PC-9 (cell line): ENCODE results near the gene MCMBP. TPM values are rescaled to one million over a fixed set of nuclear protein-coding genes. Genes with fewer than 3 reads are reported as not detected.

ENCODE experiments used
- BruUV-seq: library from RNA; stranded (reverse); fragments of 400-500 nt; replicated peaks from 2 replicates; lab custom pipeline; 2021; lab: Mats Ljungman, UMichigan
- CTCF ChIA-PET: fragments of 300-600 bp; sonication (Branson Sonifier 250); formaldehyde crosslinking; loops from one replicate; lab custom pipeline; 2022; ENCODE audit warnings: antibody characterized with exemption; lab: Charles Lee
- POLR2A ChIA-PET: fragments of 300-600 bp; sonication (Branson Sonifier 250); formaldehyde crosslinking; loops from one replicate; lab custom pipeline; 2022; ENCODE audit warnings: antibody characterized with exemption; ENCODE audit not compliant: unreplicated experiment; lab: Charles Lee
- DNase-seq, 2 experiments: peaks; one replicate each; pipeline versions ENCODE4 v3.0.0 to v3.0.0-alpha.2; 2015 to 2022; ENCODE audit warnings: mixed read lengths in 1 of 2
- H2AFZ ChIP-seq: fragments of 200-600 bp; sonication (generic); 2 replicates; pipeline ENCODE4 v1.8.1; 2017; ENCODE audit warnings: antibody characterized with exemption
- H3F3A ChIP-seq: fragments of 200-600 bp; sonication (generic); 2 replicates; pipeline ENCODE4 v1.8.1; 2017; ENCODE audit warnings: antibody characterized with exemption, mild to moderate bottlenecking, low read depth; ENCODE audit not compliant: insufficient read depth
- H3K27ac ChIP-seq: fragments of 200-600 bp; sonication (generic); 2 replicates; pipeline ENCODE4 v1.6.1; 2016; ENCODE audit warnings: mixed run types
- H3K27me3 ChIP-seq: fragments of 200-600 bp; sonication (generic); 2 replicates; pipeline ENCODE4 v1.6.1; 2016; ENCODE audit warnings: low read depth, mixed run types; ENCODE audit not compliant: insufficient read depth
- H3K36me3 ChIP-seq: fragments of 200-600 bp; sonication (generic); 2 replicates; pipeline ENCODE4 v1.6.1; 2016; ENCODE audit warnings: low read depth, mixed run types
- H3K4me1 ChIP-seq: fragments of 200-600 bp; sonication (generic); replicated peaks from 2 replicates; pipeline ENCODE4 v1.6.1; 2016; ENCODE audit warnings: mixed run types; ENCODE audit not compliant: insufficient read depth
- H3K4me2 ChIP-seq: fragments of 200-600 bp; sonication (generic); 2 replicates; pipeline ENCODE4 v1.6.1; 2017; ENCODE audit warnings: mixed run types
- H3K4me3 ChIP-seq: fragments of 200-600 bp; sonication (generic); 2 replicates; pipeline ENCODE4 v1.6.1; 2016; ENCODE audit warnings: mixed run types
- H3K79me2 ChIP-seq: fragments of 200-600 bp; sonication (generic); 2 replicates; pipeline ENCODE4 v1.6.1; 2017; ENCODE audit warnings: low read depth, mixed run types
- H3K9me2 ChIP-seq: fragments of 200-600 bp; sonication (generic); 2 replicates; pipeline ENCODE4 v1.8.1; 2017; ENCODE audit warnings: mild to moderate bottlenecking; ENCODE audit not compliant: insufficient read depth
- H3K9me3 ChIP-seq: fragments of 200-600 bp; sonication (generic); 2 replicates; pipeline ENCODE4 v1.8.1; 2016; ENCODE audit warnings: low read depth; ENCODE audit not compliant: insufficient read depth
- H4K20me1 ChIP-seq: fragments of 200-600 bp; sonication (generic); 2 replicates; pipeline ENCODE4 v1.8.1; 2017; ENCODE audit not compliant: insufficient read depth
- EZH2 ChIP-seq: fragments of 200-600 bp; sonication (generic); IDR thresholded peaks from 2 replicates; pipeline ENCODE4 v1.8.0; 2017; ENCODE audit warnings: antibody characterized with exemption, low read depth
- intact Hi-C: fragments of 100-400 bp; cut with micrococcal nuclease; formaldehyde crosslinking; loops from one replicate; pipeline ENCODE4 v1.10.0; 2022; ENCODE audit not compliant: unreplicated experiment
- total RNA-seq: library from RNA; stranded (reverse); gene quantifications from 2 replicates; pipeline ENCODE4 v1.2.3, GENCODE V29; 2021
- TF ChIP-seq, protein P1 (sequence below): fragments of 200-600 bp; sonication (generic); conservative IDR thresholded peaks from 2 replicates; pipeline ENCODE4 v1.6.1; 2017; ENCODE audit warnings: mixed run types, antibody characterized with exemption, mild to moderate bottlenecking, moderate library complexity

The MCMBP gene
- total RNA-seq, 1 experiment from 2014 or later = 36.7 TPM

GRCh38 chr10:119903946-119904666, 31.5 kb upstream of the MCMBP start:
- no peak overlapping the region for H3K4me3 ChIP-seq
- H3F3A ChIP-seq = no peaks in the 10 kb centered on the region
- intact Hi-C loops = no loop called here
- BruUV-seq = no TSS peak
- H3K4me1 ChIP-seq = no peaks in the 10 kb centered on the region
- no peak overlapping the region for H3K27ac ChIP-seq
- TF ChIP-seq, protein P1, sequence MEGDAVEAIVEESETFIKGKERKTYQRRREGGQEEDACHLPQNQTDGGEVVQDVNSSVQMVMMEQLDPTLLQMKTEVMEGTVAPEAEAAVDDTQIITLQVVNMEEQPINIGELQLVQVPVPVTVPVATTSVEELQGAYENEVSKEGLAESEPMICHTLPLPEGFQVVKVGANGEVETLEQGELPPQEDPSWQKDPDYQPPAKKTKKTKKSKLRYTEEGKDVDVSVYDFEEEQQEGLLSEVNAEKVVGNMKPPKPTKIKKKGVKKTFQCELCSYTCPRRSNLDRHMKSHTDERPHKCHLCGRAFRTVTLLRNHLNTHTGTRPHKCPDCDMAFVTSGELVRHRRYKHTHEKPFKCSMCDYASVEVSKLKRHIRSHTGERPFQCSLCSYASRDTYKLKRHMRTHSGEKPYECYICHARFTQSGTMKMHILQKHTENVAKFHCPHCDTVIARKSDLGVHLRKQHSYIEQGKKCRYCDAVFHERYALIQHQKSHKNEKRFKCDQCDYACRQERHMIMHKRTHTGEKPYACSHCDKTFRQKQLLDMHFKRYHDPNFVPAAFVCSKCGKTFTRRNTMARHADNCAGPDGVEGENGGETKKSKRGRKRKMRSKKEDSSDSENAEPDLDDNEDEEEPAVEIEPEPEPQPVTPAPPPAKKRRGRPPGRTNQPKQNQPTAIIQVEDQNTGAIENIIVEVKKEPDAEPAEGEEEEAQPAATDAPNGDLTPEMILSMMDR = no peak
- no peak for TF ChIP-seq EZH2
- peaks cover 15% of the 10 kb centered on the region; the same call in 1 of the 2 replicates for H4K20me1 ChIP-seq
- H3K79me2 ChIP-seq = peaks cover 8% of the 10 kb centered on the region; the same call in 1 of the 2 replicates
- no peaks in the 10 kb centered on the region for H3K9me3 ChIP-seq
- no peak overlapping the region for H2AFZ ChIP-seq
- ChIA-PET POLR2A (no interaction called here), CTCF (no interaction called here)
- H3K9me2 ChIP-seq = no peaks in the 10 kb centered on the region
- DNase-seq = no peak
- H3K36me3 ChIP-seq = 0 out of 2 replicates have a peak, but pooled peaks cover 2% of the 10 kb centered on the region
- no peaks in the 10 kb centered on the region for H3K27me3 ChIP-seq
- H3K4me2 ChIP-seq = no peak overlapping the region

GRCh38 chr10:119898577-119898976, 25.9 kb upstream of the MCMBP start:
- TF ChIP-seq, protein P1 = no peak
- no peak for TF ChIP-seq EZH2
- H3K4me1 ChIP-seq = peaks cover 5% of the 10 kb centered on the region; the same call in 1 of the 2 replicates
- no peaks in the 10 kb centered on the region for H3K9me2 ChIP-seq
- peaks cover 26% of the 10 kb centered on the region for H4K20me1 ChIP-seq
- no peak overlapping the region for H2AFZ ChIP-seq
- DNase-seq = no peak
- H3K36me3 ChIP-seq = 0 out of 2 replicates have a peak, but pooled peaks cover 8% of the 10 kb centered on the region
- CTCF ChIA-PET = no interaction called here
- H3K9me3 ChIP-seq = no peaks in the 10 kb centered on the region
- H3F3A ChIP-seq = no peaks in the 10 kb centered on the region
- H3K27ac ChIP-seq = no peak overlapping the region
- H3K4me3 ChIP-seq = no peak overlapping the region
- H3K79me2 ChIP-seq = peaks cover 52% of the 10 kb centered on the region
- no TSS peak for BruUV-seq
- no peaks in the 10 kb centered on the region for H3K27me3 ChIP-seq
- no peak overlapping the region for H3K4me2 ChIP-seq
- intact Hi-C loops = no loop called here
- POLR2A ChIA-PET = no interaction called here

DNA sequence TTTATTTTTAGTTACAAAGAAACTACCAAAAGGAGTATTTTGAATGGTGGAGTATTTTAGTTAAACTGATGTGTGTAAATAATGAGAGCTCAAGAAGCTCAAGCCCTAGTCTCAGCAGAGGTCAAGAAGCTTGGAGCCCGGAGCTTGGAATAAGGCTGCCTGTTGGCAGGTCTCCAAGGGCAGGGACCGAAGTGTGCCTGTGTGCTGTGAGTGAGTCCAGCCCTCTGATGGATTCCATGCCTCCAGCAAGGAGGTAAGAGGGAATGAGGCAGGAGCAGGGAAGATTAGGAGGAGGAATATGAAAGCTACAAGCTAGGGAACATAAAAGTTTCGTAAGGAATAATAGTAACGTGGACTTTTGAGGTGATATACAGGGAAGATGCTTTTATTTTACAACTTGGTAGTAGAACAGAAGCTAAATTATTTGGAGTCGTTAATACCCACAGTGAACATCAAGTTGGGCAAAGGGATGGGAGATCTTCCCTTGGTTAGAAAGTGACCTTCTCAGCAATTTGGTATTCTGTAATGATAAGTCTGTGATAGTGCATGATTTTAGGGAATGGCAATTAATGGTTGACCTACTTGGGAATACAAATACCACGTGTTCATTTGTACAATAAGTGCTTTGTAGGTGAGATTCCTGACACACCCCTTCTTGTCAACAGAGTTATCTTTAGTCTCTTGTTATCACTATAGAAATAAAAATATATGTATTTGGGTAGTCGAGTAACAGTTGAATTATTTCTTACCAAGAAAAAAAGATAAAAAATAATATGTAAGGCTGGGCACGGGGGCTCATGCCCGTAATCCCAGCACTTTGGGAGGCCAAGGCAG, 24.5 kb upstream of the MCMBP start:
- Histone ChIP-seq H3K36me3 (0 out of 2 replicates have a peak, but pooled peaks cover 8% of the 10 kb centered on the region), H4K20me1 (peaks cover 18% of the 10 kb centered on the region)

More for the DNA sequence above, 24.5 kb upstream of the MCMBP start:
- no peaks in the 10 kb centered on the region for H3K9me3 ChIP-seq
- no TSS peak for BruUV-seq
- H3K4me3 ChIP-seq = no peak overlapping the region
- intact Hi-C loops = no loop called here
- H3K4me1 ChIP-seq = peaks cover 7% of the 10 kb centered on the region; the same call in 1 of the 2 replicates
- no peaks in the 10 kb centered on the region for H3F3A ChIP-seq
- no peak overlapping the region for H3K4me2 ChIP-seq
- DNase-seq = no peak
- POLR2A ChIA-PET = interaction anchor here (0.7 kb wide), 1 partner anchor 1375 kb away, joined by 4 read pairs; no protein-coding TSS in a partner anchor
- CTCF ChIA-PET = no interaction called here
- H3K9me2 ChIP-seq = no peaks in the 10 kb centered on the region
- H2AFZ ChIP-seq = no peak overlapping the region
- peaks cover 62% of the 10 kb centered on the region for H3K79me2 ChIP-seq
- TF ChIP-seq, protein P1 = no peak
- TF ChIP-seq EZH2 = no peak
- H3K27me3 ChIP-seq = no peaks in the 10 kb centered on the region
- no peak overlapping the region for H3K27ac ChIP-seq
